ENCODE results near the gene SLC43A3. TPM values are rescaled to one million over a fixed set of nuclear protein-coding genes. Genes with fewer than 3 reads are reported as not detected.

Gene SLC43A3
- total RNA-seq, 2 donors from 2014 or later: 10.6 to 13.8 TPM

GRCh38 chr11:57358991-57359390 lies 67.9 kb downstream of the SLC43A3 start:
- Mint-ChIP-seq H3K9me3 (no peaks in the 10 kb centered on the region), H3K36me3 (ENCODE audit: low read depth) (no peaks in the 10 kb centered on the region), H3K27me3 (ENCODE audit: insufficient read depth) (peaks cover 30% of the 10 kb centered on the region), H3K4me3 (no peak overlapping the region), H3K4me1 (peaks cover 30% of the 10 kb centered on the region), H3K27ac (no peak overlapping the region)
- Histone ChIP-seq H3K27me3 (ENCODE audit: control insufficient read depth, insufficient read depth, low read length, poor library complexity, severe bottlenecking) (peaks cover 17% of the 10 kb centered on the region), H3K4me1 (ENCODE audit: control insufficient read depth, insufficient read depth, low read length) (peaks cover 10% of the 10 kb centered on the region), H3K36me3 (ENCODE audit: control insufficient read depth, insufficient read depth, low read length) (no peaks in the 10 kb centered on the region), H3K9ac (ENCODE audit: extremely low read depth, low read length, poor library complexity, severe bottlenecking) (no peak overlapping the region), H3K9me3 (ENCODE audit: control insufficient read depth, low read length) (no peaks in the 10 kb centered on the region), H3K4me3 (ENCODE audit: low read length) (no peak overlapping the region), H3K27ac (ENCODE audit: low read depth, low read length) (no peak overlapping the region)
- no peak for DNase-seq
- 79 to 87% methylated on average over 7 to 9 of the region's 9 CpGs for WGBS, 2 experiments (ENCODE audit: insufficient coverage in 1 of 2, insufficient read length in 1 of 2)
- no peak for TF ChIP-seq CTCF (conservative IDR thresholded peaks at IDR 0.05)

DNA sequence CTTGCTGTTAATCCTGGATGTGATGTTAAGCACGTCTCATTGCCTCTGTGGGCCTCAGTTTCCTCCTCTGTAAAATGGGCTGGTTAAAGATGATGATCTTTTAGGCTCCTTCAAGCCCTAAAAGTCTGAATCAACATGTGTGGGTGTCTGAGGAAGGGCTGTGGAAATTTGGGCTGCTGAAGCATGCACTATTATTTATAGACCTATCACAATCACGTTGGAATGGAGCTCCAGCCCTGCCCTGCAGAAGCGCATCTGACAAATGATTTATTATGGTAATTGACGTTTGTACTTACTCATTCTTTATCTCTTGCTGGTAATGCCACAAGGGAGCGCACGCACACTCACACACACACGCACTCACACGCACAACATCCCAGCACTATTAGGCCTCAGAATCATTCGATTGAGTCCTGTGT lies 68.4 kb downstream of the SLC43A3 start:
- Histone ChIP-seq H3K9me3 (ENCODE audit: control insufficient read depth, low read length) (no peaks in the 10 kb centered on the region), H3K9ac (ENCODE audit: extremely low read depth, low read length, poor library complexity, severe bottlenecking) (no peak overlapping the region), H3K4me1 (ENCODE audit: control insufficient read depth, insufficient read depth, low read length) (peaks cover 10% of the 10 kb centered on the region), H3K36me3 (ENCODE audit: control insufficient read depth, insufficient read depth, low read length) (no peaks in the 10 kb centered on the region), H3K27ac (ENCODE audit: low read depth, low read length) (no peak overlapping the region), H3K27me3 (ENCODE audit: control insufficient read depth, insufficient read depth, low read length, poor library complexity, severe bottlenecking) (peaks cover 12% of the 10 kb centered on the region), H3K4me3 (ENCODE audit: low read length) (no peak overlapping the region)
- H3K4me1 Mint-ChIP-seq: peaks cover 32% of the 10 kb centered on the region
- H3K36me3 Mint-ChIP-seq (ENCODE audit: low read depth): no peaks in the 10 kb centered on the region
- no peak overlapping the region for H3K27ac Mint-ChIP-seq
- no peak overlapping the region for H3K4me3 Mint-ChIP-seq
- no peak for DNase-seq
- H3K27me3 Mint-ChIP-seq (ENCODE audit: insufficient read depth): peaks cover 25% of the 10 kb centered on the region
- no peak for TF ChIP-seq CTCF (conservative IDR thresholded peaks at IDR 0.05)
- no peaks in the 10 kb centered on the region for H3K9me3 Mint-ChIP-seq
- WGBS, 2 experiments (ENCODE audit: insufficient coverage in 1 of 2, insufficient read length in 1 of 2): 90 to 92% methylated on average over 3 to 9 of the region's 9 CpGs

DNA sequence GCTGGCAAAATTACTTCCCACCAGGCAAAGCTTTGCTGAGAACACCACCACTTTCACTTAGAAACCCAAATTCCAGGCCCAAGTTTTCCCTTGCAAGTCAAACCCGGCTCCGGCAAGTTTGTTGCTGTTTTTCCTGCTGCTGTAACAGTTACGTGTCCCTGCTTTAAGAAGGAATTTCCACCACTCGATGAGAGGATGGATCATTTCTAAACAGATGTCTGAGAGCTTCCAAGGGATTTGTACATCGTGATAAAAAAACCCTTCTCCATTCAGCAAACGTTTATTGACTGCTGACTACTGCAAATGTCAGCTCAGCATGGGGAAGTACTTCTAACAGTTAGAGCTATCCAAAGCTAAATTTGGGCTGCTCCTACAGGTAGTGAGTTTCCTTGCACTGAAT lies 69.1 kb downstream of the SLC43A3 start:
- H3K9ac ChIP-seq (ENCODE audit: extremely low read depth, low read length, poor library complexity, severe bottlenecking): no peak overlapping the region
- no peaks in the 10 kb centered on the region for H3K9me3 Mint-ChIP-seq
- H3K27me3 Mint-ChIP-seq (ENCODE audit: insufficient read depth): peaks cover 18% of the 10 kb centered on the region
- no peak overlapping the region for H3K4me3 Mint-ChIP-seq
- peaks cover 37% of the 10 kb centered on the region for H3K4me1 Mint-ChIP-seq
- H3K27me3 ChIP-seq (ENCODE audit: control insufficient read depth, insufficient read depth, low read length, poor library complexity, severe bottlenecking): peaks cover 5% of the 10 kb centered on the region
- no peak overlapping the region for H3K27ac ChIP-seq (ENCODE audit: low read depth, low read length)
- no peak for DNase-seq
- no peak for TF ChIP-seq CTCF (conservative IDR thresholded peaks at IDR 0.05)
- H3K9me3 ChIP-seq (ENCODE audit: control insufficient read depth, low read length): no peaks in the 10 kb centered on the region
- no peaks in the 10 kb centered on the region for H3K36me3 Mint-ChIP-seq (ENCODE audit: low read depth)
- peaks cover 10% of the 10 kb centered on the region for H3K4me1 ChIP-seq (ENCODE audit: control insufficient read depth, insufficient read depth, low read length)
- H3K27ac Mint-ChIP-seq: no peak overlapping the region
- no peaks in the 10 kb centered on the region for H3K36me3 ChIP-seq (ENCODE audit: control insufficient read depth, insufficient read depth, low read length)
- H3K4me3 ChIP-seq (ENCODE audit: low read length): no peak overlapping the region
- WGBS, 2 experiments (ENCODE audit: insufficient coverage in 1 of 2, insufficient read length in 1 of 2): 83 to 85% methylated on average over 6 of the region's 6 CpGs
